HEK293 (cell line): ENCODE measurements around the gene PIP4K2B.
A peak's percentile ranks its signal among the peaks of the same experiment; 100 is the strongest.

Experiments used
- CTCF ChIA-PET: fragments of 350-600 bp; formaldehyde crosslinking; extraction: SDS; loops from one replicate; lab custom pipeline; 2021; ENCODE audit warnings: antibody characterized with exemption; lab: Yijun Ruan, JAX
- POLR2A ChIA-PET: fragments of 300-600 bp; formaldehyde crosslinking; extraction: SDS; loops from one replicate; lab custom pipeline; 2020; ENCODE audit warnings: antibody characterized with exemption, inconsistent platforms; lab: Yijun Ruan, JAX
- H3K27ac ChIP-seq: fragments of 200-500 bp; sonication (Bioruptor generic); 2 replicates; pipeline ENCODE4 v1.5.1; 2014; ENCODE audit warnings: low read depth, low read length, control low read depth, inconsistent platforms; ENCODE audit errors: extremely low read depth
- H3K36me3 ChIP-seq, 2 experiments: fragments of 200-500 bp in 1 of 2; sonication (Bioruptor generic) in 1 of 2; 1 replicate in 1 of 2; 2 replicates in 1 of 2; pipeline ENCODE4 v1.5.1; 2014 to 2017; ENCODE audit warnings: inconsistent platforms in 2 of 2, low read length in 2 of 2; ENCODE audit not compliant: control insufficient read depth in 2 of 2, insufficient read depth in 1 of 2
- H3K4me1 ChIP-seq: fragments of 200-500 bp; sonication (Bioruptor generic); 2 replicates; pipeline ENCODE4 v1.5.1; 2014; ENCODE audit warnings: mild to moderate bottlenecking, low read length, inconsistent platforms; ENCODE audit not compliant: control insufficient read depth, insufficient read depth
- H3K4me3 ChIP-seq: 2 replicates; pipeline ENCODE4 v1.5.1; 2011; ENCODE audit warnings: low read depth, mild to moderate bottlenecking, control low read depth, low read length, moderate library complexity
- H3K9me3 ChIP-seq: fragments of 200-500 bp; sonication (Bioruptor generic); 2 replicates; pipeline ENCODE4 v1.5.1; 2014; ENCODE audit warnings: low read depth, low read length, inconsistent platforms; ENCODE audit not compliant: control insufficient read depth, insufficient read depth
- CTCF ChIP-seq: fragments of 450-650 bp; formaldehyde crosslinking; IDR thresholded peaks from 2 replicates; pipeline ENCODE4 v1.5.1; 2016; ENCODE audit warnings: missing biosample characterization, missing genetic modification characterization
- GLIS1 ChIP-seq: fragments of 450-650 bp; formaldehyde crosslinking; IDR thresholded peaks from 2 replicates; pipeline ENCODE4 v1.5.1; 2016; ENCODE audit warnings: missing biosample characterization, missing genetic modification characterization
- PATZ1 ChIP-seq: fragments of 450-650 bp; formaldehyde crosslinking; IDR thresholded peaks from 2 replicates; pipeline ENCODE4 v1.5.1; 2016; ENCODE audit warnings: missing biosample characterization, missing genetic modification characterization
- PRDM10 ChIP-seq: fragments of 450-650 bp; formaldehyde crosslinking; IDR thresholded peaks from 2 replicates; pipeline ENCODE4 v1.5.1; 2016; ENCODE audit warnings: missing biosample characterization, missing genetic modification characterization
- SCRT2 ChIP-seq: fragments of 450-650 bp; formaldehyde crosslinking; IDR thresholded peaks from 2 replicates; pipeline ENCODE4 v1.5.1; 2016; ENCODE audit warnings: missing biosample characterization, missing genetic modification characterization
- ZNF121 ChIP-seq: fragments of 450-650 bp; formaldehyde crosslinking; IDR thresholded peaks from 2 replicates; pipeline ENCODE4 v1.5.1; 2016; ENCODE audit warnings: missing biosample characterization, missing genetic modification characterization
- ZNF174 ChIP-seq: fragments of 450-650 bp; formaldehyde crosslinking; IDR thresholded peaks from 2 replicates; pipeline ENCODE4 v1.5.0; 2017; ENCODE audit warnings: missing biosample characterization, mild to moderate bottlenecking, missing genetic modification characterization
- ZNF221 ChIP-seq: fragments of 450-650 bp; formaldehyde crosslinking; IDR thresholded peaks from 2 replicates; pipeline ENCODE4 v1.5.1; 2017; ENCODE audit warnings: missing biosample characterization, missing genetic modification characterization, borderline replicate concordance
- ZNF585B ChIP-seq: fragments of 450-650 bp; formaldehyde crosslinking; IDR thresholded peaks from 2 replicates; pipeline ENCODE4 v1.5.1; 2016; ENCODE audit warnings: missing biosample characterization, missing genetic modification characterization
- ZNF600 ChIP-seq: fragments of 450-650 bp; formaldehyde crosslinking; IDR thresholded peaks from 2 replicates; pipeline ENCODE4 v1.5.1; 2016; ENCODE audit warnings: missing biosample characterization, missing genetic modification characterization
- ZNF654 ChIP-seq: fragments of 450-650 bp; formaldehyde crosslinking; IDR thresholded peaks from 2 replicates; pipeline ENCODE4 v1.5.1; 2016; ENCODE audit warnings: low read depth, missing biosample characterization, missing genetic modification characterization
- ZSCAN4 ChIP-seq: fragments of 450-650 bp; formaldehyde crosslinking; IDR thresholded peaks from 2 replicates; pipeline ENCODE4 v1.5.1; 2017; ENCODE audit warnings: missing biosample characterization, missing genetic modification characterization

PIP4K2B gene

GRCh38 chr17:38733982-38734973 is 65.1 kb downstream of the PIP4K2B start:
- POLR2A ChIA-PET, result interaction anchor here (0.6 to 3.2 kb wide), 9 partner anchors 10 to 62 kb away, joined by 3 to 18 read pairs (median 6); partner anchors contain the start of gene PSMB3
- Histone ChIP-seq H3K4me3 (no peak overlapping the region), H3K4me1 (peaks cover 5% of the 10 kb centered on the region), H3K36me3 (peaks cover 23 to 77% of the 10 kb centered on the region in 2 experiments), H3K9me3 (no peaks in the 10 kb centered on the region)
- CTCF ChIA-PET, result interaction anchor here (0.6 to 3.7 kb wide), 38 partner anchors 9 to 1804 kb away, joined by 3 to 60 read pairs (median 4); partner anchors contain the start of genes EPOP and PCGF2
- TF ChIP-seq GLIS1 (tag by site-specific recombination), result peak; percentile 68
- TF ChIP-seq ZNF174, result no peak
- TF ChIP-seq ZNF654 (tag by site-specific recombination), result 0 out of 2 replicates have a peak, but pooled peaks have one; percentile 12
- TF ChIP-seq CTCF, result 0 out of 2 replicates have a peak, but pooled peaks have one; percentile 37
- TF ChIP-seq, all 188 proteins: peak for 3
- no peak overlapping the region for H3K27ac ChIP-seq

- H3K27ac ChIP-seq, result no peak overlapping the region; the same call in 1 of the 2 replicates
- TF ChIP-seq SCRT2 (peak; percentile 63), ZNF221 (tag by site-specific recombination) (no peak)
- TF ChIP-seq, all 188 proteins: peak for 1
- Histone ChIP-seq H3K9me3 (no peaks in the 10 kb centered on the region), H3K36me3 (peaks cover 23 to 68% of the 10 kb centered on the region in 2 experiments), H3K4me1 (peaks cover 5% of the 10 kb centered on the region), H3K4me3 (no peak overlapping the region)
- ChIA-PET CTCF (interaction anchor here (0.7 to 3.7 kb wide), 8 partner anchors 11 to 1805 kb away, joined by 3 to 60 read pairs (median 8); partner anchors contain the start of gene EPOP), POLR2A (interaction anchor here (0.5 to 1.7 kb wide), 3 partner anchors 12 to 269 kb away, joined by 3 to 6 read pairs (median 3); no protein-coding TSS in a partner anchor)
These were observed 65.9 kb downstream of the PIP4K2B start for GRCh38 chr17:38733282-38733981.

GRCh38 chr17:38732376-38733281 is 66.7 kb downstream of the PIP4K2B start:
- ChIA-PET CTCF (interaction anchor here (1.1 to 3.1 kb wide), 4 partner anchors 13 to 511 kb away, joined by 3 to 17 read pairs (median 6); no protein-coding TSS in a partner anchor), POLR2A (interaction anchor here (0.5 to 0.7 kb wide), 2 partner anchors 13 to 268 kb away, joined by 3 read pairs; no protein-coding TSS in a partner anchor)
- Histone ChIP-seq H3K27ac (no peak overlapping the region; the same call in 1 of the 2 replicates), H3K36me3 (peaks cover 21 to 61% of the 10 kb centered on the region in 2 experiments), H3K9me3 (no peaks in the 10 kb centered on the region), H3K4me3 (no peak overlapping the region), H3K4me1 (peaks cover 5% of the 10 kb centered on the region)
- no peak for TF ChIP-seq ZNF585B (tag by site-specific recombination)
- 0 out of 2 replicates have a peak, but pooled peaks have one; percentile 8 for TF ChIP-seq PATZ1
- peak; percentile 85 for TF ChIP-seq ZNF121 (tag by site-specific recombination)
- TF ChIP-seq ZSCAN4, result peak; percentile 54; the same call in 1 of the 2 replicates
- peak; percentile 41; the same call in 1 of the 2 replicates for TF ChIP-seq ZNF600 (tag by site-specific recombination)
- no peak for TF ChIP-seq PRDM10 (tag by site-specific recombination)
